OCI-LY7 (cell line): ENCODE data around the gene AP5S1.

Experiments used
- EZH2phosphoT487 ChIP-seq: fragments of 200-600 bp; sonication (generic); IDR thresholded peaks from 2 replicates; pipeline ENCODE4 v1.6.1; 2018; ENCODE audit warnings: low read depth, borderline replicate concordance, mild to moderate bottlenecking, mixed run types, antibody characterized with exemption, low read length, moderate library complexity, mixed read lengths
- TF ChIP-seq, protein P1 (sequence below): fragments of 200-600 bp; sonication (generic); conservative IDR thresholded peaks from 2 replicates; pipeline ENCODE4 v1.5.1; 2014; ENCODE audit warnings: mild to moderate bottlenecking, antibody characterized with exemption, low read length, moderate library complexity, mixed read lengths

DNA sequence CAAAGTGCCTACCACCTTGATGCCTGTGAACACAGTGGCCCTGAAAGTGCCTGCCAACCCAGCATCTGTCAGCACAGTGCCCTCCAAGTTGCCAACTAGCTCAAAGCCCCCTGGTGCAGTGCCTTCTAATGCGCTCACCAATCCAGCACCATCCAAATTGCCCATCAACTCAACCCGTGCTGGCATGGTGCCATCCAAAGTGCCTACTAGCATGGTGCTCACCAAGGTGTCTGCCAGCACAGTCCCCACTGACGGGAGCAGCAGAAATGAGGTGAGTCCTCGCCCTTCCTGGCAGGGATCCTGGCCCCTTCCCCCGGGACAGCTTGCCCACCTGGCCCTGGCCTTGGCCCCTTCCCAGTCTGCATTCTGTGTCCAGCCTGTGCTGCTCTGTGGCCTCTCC, 44.2 kb downstream of the AP5S1 start:
- TF ChIP-seq, protein P1, sequence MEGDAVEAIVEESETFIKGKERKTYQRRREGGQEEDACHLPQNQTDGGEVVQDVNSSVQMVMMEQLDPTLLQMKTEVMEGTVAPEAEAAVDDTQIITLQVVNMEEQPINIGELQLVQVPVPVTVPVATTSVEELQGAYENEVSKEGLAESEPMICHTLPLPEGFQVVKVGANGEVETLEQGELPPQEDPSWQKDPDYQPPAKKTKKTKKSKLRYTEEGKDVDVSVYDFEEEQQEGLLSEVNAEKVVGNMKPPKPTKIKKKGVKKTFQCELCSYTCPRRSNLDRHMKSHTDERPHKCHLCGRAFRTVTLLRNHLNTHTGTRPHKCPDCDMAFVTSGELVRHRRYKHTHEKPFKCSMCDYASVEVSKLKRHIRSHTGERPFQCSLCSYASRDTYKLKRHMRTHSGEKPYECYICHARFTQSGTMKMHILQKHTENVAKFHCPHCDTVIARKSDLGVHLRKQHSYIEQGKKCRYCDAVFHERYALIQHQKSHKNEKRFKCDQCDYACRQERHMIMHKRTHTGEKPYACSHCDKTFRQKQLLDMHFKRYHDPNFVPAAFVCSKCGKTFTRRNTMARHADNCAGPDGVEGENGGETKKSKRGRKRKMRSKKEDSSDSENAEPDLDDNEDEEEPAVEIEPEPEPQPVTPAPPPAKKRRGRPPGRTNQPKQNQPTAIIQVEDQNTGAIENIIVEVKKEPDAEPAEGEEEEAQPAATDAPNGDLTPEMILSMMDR, result no peak
- TF ChIP-seq EZH2phosphoT487, result no peak
